A673 (cell line): ENCODE measurements around the gene DLGAP1. TPM values are rescaled to one million over a fixed set of nuclear protein-coding genes. Genes with fewer than 3 reads are reported as not detected.
"Not testable (repeated sequence)": the region's sequence is repeated elsewhere in the genome, so short reads cannot be mapped to it uniquely, and the experiment has no call there.

ENCODE experiments used
- Bru-seq: library from RNA; stranded (reverse); fragments of 400-500 nt; gene quantifications from one replicate; lab custom pipeline; 2021; lab: Mats Ljungman, UMichigan
- BruChase-seq, 2 experiments: library from RNA; stranded (reverse); fragments of 400-500 nt; gene quantifications; one replicate each; lab custom pipeline; 2021; lab: Mats Ljungman, UMichigan
- BruUV-seq: library from RNA; stranded (reverse); fragments of 400-500 nt; replicated peaks from 2 replicates; lab custom pipeline; 2021; lab: Mats Ljungman, UMichigan
- CTCF ChIA-PET: fragments of 300-600 bp; sonication (Branson Sonifier 250); formaldehyde crosslinking; loops from one replicate; lab custom pipeline; 2022; ENCODE audit warnings: antibody characterized with exemption; lab: Charles Lee
- POLR2A ChIA-PET: fragments of 300-600 bp; sonication (Branson Sonifier 250); formaldehyde crosslinking; loops from one replicate; lab custom pipeline; 2022; ENCODE audit warnings: antibody characterized with exemption; ENCODE audit not compliant: low non-redundant PET; lab: Charles Lee
- DNase-seq: peaks from one replicate; pipeline ENCODE4 v3.0.0-alpha.2; 2015; ENCODE audit warnings: low spot score
- H3K27ac ChIP-seq: fragments of 200-600 bp; sonication (generic); 2 replicates; pipeline ENCODE4 v1.5.1; 2016; ENCODE audit warnings: mixed run types, low read depth, mild to moderate bottlenecking, mixed read lengths, antibody characterized with exemption, low read length; ENCODE audit not compliant: poor library complexity, severe bottlenecking
- H3K27me3 ChIP-seq: fragments of 200-600 bp; sonication (generic); replicated peaks from 2 replicates; pipeline ENCODE4 v1.6.1; 2017; ENCODE audit warnings: mixed run types, low read depth, mild to moderate bottlenecking, mixed read lengths, antibody characterized with exemption, low read length; ENCODE audit not compliant: insufficient read depth, poor library complexity
- H3K36me3 ChIP-seq: fragments of 200-600 bp; sonication (generic); 2 replicates; pipeline ENCODE4 v1.6.1; 2016; ENCODE audit warnings: mixed run types, mild to moderate bottlenecking, mixed read lengths, antibody characterized with exemption, low read length; ENCODE audit not compliant: insufficient read depth, poor library complexity, severe bottlenecking
- H3K4me1 ChIP-seq: fragments of 200-600 bp; sonication (generic); 2 replicates; pipeline ENCODE4 v1.6.1; 2017; ENCODE audit warnings: mixed run types, mild to moderate bottlenecking, mixed read lengths, antibody characterized with exemption, low read length; ENCODE audit not compliant: insufficient read depth, poor library complexity, severe bottlenecking
- H3K4me3 ChIP-seq: fragments of 200-600 bp; sonication (generic); 2 replicates; pipeline ENCODE4 v1.5.1; 2016; ENCODE audit warnings: low read depth, mixed run types, mild to moderate bottlenecking, mixed read lengths, low read length; ENCODE audit not compliant: poor library complexity, severe bottlenecking
- H3K9me3 ChIP-seq: fragments of 200-600 bp; sonication (generic); 2 replicates; pipeline ENCODE4 v1.6.1; 2016; ENCODE audit warnings: mixed run types, low read depth, mild to moderate bottlenecking, mixed read lengths, antibody characterized with exemption, low read length; ENCODE audit not compliant: poor library complexity, severe bottlenecking
- EZH2 ChIP-seq: fragments of 200-600 bp; sonication (generic); IDR thresholded peaks from 2 replicates; pipeline ENCODE4 v1.6.1; 2017; ENCODE audit warnings: borderline replicate concordance, low read depth, mild to moderate bottlenecking, mixed read lengths, antibody characterized with exemption, low read length; ENCODE audit not compliant: poor library complexity, severe bottlenecking
- intact Hi-C: fragments of 100-400 bp; cut with micrococcal nuclease; formaldehyde crosslinking; loops from one replicate; pipeline ENCODE4 v1.10.0; 2022; ENCODE audit not compliant: unreplicated experiment
- long read RNA-seq: library from polyadenylated mRNA; stranded (forward); transcript quantifications from one replicate; pipeline ENCODE4 v2.0.0, GENCODE V29; 2022
- total RNA-seq: library from RNA; stranded (reverse); gene quantifications from 2 replicates; pipeline ENCODE4 v1.2.3, GENCODE V29; 2021
- TF ChIP-seq, protein P1 (sequence below): fragments of 300-800, 200-600 bp; sonication (generic); conservative IDR thresholded peaks from 2 replicates; pipeline ENCODE4 v1.5.1; 2017; ENCODE audit warnings: low read depth, mild to moderate bottlenecking, antibody characterized with exemption, low read length, moderate library complexity, mixed read lengths

DLGAP1 gene
- total RNA-seq (131 and 135 TPM in 2 replicates), Bru-seq, nascent RNA (percentile 94 among the genes with signal in this experiment), BruChase-seq, experiment 1, labeled RNA remaining after a 2-hour chase (percentile 93 among the genes with signal in this experiment), BruChase-seq, experiment 2, labeled RNA remaining after a 6-hour chase (percentile 93 among the genes with signal in this experiment)
- long read RNA-seq, full-length matches to known transcripts = 16 of 185 reads
- long read RNA-seq, partial matches to known transcripts = 111 of 185 reads
- long read RNA-seq, other reads (novel, unspliced or antisense) = 58 of 185 reads

DNA sequence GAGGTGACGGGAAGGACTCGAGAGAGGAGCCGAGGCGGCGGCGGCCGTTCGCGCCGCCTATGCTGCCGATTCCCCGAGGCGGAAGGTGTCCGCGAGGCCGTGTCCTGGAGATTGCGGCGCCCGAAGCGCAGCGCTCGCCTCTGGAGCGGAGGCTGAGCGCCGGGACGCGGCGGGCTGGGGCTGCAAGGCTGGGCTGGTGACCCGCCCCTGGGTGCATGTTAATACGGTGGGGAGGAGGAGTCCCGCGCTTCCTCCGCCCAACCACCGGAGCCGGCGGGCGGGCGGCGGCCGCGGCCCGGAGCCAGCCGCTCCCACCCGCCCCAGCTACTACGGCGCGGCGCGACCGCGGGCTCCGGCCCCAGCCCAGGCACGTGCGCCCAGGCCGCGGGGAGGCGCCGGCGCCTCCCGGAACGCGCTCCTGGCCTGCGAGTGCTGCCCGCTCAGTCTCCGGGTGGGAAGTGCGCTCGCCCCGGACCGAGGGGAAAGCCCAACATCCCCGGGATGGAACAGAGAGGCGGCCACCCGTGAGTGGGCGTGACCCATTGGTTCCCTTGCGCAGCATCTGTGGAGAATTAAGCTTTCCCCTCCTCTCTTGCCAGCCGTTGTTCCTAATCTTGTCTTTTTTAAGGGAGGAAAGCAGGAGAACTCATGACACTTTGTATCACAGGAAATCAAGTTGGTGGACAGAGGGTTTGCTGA is at the start of gene DLGAP1:
Gene DLGAP1, minus strand, starts transcription at position 195 of the 699 bp plus-strand sequence.
- ChIA-PET CTCF (no interaction called here), POLR2A (interaction anchor here (0.6 kb wide), 1 partner anchor 1001 kb away, joined by 5 read pairs; no protein-coding TSS in a partner anchor)
- no peaks in the 10 kb centered on the region for H3K9me3 ChIP-seq
- H3K4me3 ChIP-seq = peak within 1 kb of the TSS; percentile 76
- no peaks in the 10 kb centered on the region for H3K27me3 ChIP-seq
- intact Hi-C loops = loop anchor here (2.0 to 10.0 kb wide), 5 partner anchors 200 to 600 kb away; no protein-coding TSS in a partner anchor
- peak within 1 kb of the TSS; percentile 64 for H3K27ac ChIP-seq
- H3K36me3 ChIP-seq = no peaks in the 10 kb centered on the region
- peaks cover 31% of the 10 kb centered on the region for H3K4me1 ChIP-seq
- no peak for TF ChIP-seq EZH2
- TF ChIP-seq, protein P1, sequence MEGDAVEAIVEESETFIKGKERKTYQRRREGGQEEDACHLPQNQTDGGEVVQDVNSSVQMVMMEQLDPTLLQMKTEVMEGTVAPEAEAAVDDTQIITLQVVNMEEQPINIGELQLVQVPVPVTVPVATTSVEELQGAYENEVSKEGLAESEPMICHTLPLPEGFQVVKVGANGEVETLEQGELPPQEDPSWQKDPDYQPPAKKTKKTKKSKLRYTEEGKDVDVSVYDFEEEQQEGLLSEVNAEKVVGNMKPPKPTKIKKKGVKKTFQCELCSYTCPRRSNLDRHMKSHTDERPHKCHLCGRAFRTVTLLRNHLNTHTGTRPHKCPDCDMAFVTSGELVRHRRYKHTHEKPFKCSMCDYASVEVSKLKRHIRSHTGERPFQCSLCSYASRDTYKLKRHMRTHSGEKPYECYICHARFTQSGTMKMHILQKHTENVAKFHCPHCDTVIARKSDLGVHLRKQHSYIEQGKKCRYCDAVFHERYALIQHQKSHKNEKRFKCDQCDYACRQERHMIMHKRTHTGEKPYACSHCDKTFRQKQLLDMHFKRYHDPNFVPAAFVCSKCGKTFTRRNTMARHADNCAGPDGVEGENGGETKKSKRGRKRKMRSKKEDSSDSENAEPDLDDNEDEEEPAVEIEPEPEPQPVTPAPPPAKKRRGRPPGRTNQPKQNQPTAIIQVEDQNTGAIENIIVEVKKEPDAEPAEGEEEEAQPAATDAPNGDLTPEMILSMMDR = no peak
- no TSS peak for BruUV-seq
- DNase-seq = peak; percentile 80

DNA sequence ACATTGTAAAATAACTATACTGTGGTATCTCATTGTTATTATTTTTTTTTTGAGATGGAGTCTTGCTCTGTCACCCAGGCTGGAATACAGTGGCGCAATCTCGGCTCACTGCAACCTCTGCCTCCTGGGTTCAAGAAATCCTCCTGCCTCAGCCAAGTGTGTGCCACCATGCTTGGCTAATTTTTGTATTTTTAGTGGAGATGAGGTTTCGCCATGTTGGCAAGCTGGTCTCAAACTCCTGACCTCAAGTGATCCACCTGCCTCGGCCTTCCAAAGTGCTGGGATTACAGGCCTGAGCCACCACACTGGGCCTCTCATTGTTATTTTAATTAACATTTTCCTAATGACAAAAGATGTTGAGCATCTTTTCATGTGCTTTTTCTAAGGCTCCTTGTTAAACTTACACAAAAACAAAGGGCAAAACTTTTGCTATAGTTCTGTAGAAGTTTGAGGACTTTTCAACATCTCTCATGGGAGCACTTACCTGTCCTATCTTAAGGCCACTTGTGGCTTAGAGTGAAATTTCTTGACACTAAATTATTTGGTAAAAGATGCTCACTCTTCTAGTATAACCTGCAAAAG is 39.7 kb upstream of the DLGAP1 start:
- H3K36me3 ChIP-seq, H3K27me3 ChIP-seq, H3K4me3 ChIP-seq, CTCF ChIA-PET, H3K27ac ChIP-seq, H3K9me3 ChIP-seq, DNase-seq, intact Hi-C loops, H3K4me1 ChIP-seq, BruUV-seq: not testable (repeated sequence)
- POLR2A ChIA-PET = interaction anchor here (0.6 kb wide), 1 partner anchor 9 kb away, joined by 3 read pairs; no protein-coding TSS in a partner anchor

DNA sequence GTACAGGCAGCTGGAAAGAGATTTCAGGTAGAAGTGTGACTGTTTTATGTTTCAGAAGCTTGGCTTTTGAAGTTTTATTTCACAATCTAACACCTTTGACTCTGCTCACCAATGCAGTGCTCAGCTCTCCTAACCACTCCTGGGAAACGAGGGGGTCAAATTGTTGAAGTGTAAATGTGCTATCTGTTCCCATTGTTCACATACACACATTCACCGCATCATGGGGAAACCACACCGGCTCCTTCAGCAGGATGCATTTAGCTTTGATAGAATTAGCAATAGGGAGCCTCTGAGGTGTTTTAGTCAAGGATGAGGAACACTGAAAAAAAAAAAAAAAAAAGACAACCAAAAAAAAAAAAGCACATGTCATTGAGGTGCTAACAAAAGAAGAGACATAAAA is 13.4 kb upstream of the DLGAP1 start:
- DNase-seq = no peak
- POLR2A ChIA-PET = no interaction called here
- BruUV-seq = no TSS peak
- Histone ChIP-seq H3K27ac (no peak overlapping the region), H3K27me3 (no peaks in the 10 kb centered on the region), H3K36me3 (no peaks in the 10 kb centered on the region), H3K4me1 (no peaks in the 10 kb centered on the region), H3K9me3 (no peaks in the 10 kb centered on the region), H3K4me3 (no peak overlapping the region)
- intact Hi-C loops = no loop called here
- no peak for TF ChIP-seq EZH2
- TF ChIP-seq, protein P1 = no peak
- CTCF ChIA-PET = no interaction called here
